DND-41 (cell line): ENCODE data around the gene LCE2B.
"Not testable (repeated sequence)": the region's sequence is repeated elsewhere in the genome, so short reads cannot be mapped to it uniquely, and the experiment has no call there.

Experiments
- ATAC-seq: fragments of 200-7000 bp; cut with Tn5 transposase; 3 replicates; pipeline ENCODE4 v1.9.1; 2021; ENCODE audit warnings: low read depth; ENCODE audit not compliant: insufficient read depth
- DNase-seq: peaks from one replicate; pipeline ENCODE4 v3.0.0-alpha.2; 2020
- H2AFZ ChIP-seq: 2 replicates; pipeline ENCODE4 v1.6.0; 2012; ENCODE audit warnings: low read depth, low read length
- H3K27ac ChIP-seq: 2 replicates; pipeline ENCODE4 v1.5.1; 2012; ENCODE audit warnings: low read length, inconsistent platforms
- H3K27me3 ChIP-seq: fragments of 200-600 bp; sonication (generic); 2 replicates; pipeline ENCODE4 v1.6.0; 2012; ENCODE audit warnings: low read length, mild to moderate bottlenecking, inconsistent platforms; ENCODE audit not compliant: insufficient read depth, poor library complexity
- H3K36me3 ChIP-seq: 2 replicates; pipeline ENCODE4 v1.5.1; 2012; ENCODE audit warnings: low read length, inconsistent platforms; ENCODE audit not compliant: insufficient read depth
- H3K4me1 ChIP-seq: 2 replicates; pipeline ENCODE4 v1.5.1; 2012; ENCODE audit warnings: mild to moderate bottlenecking, low read length; ENCODE audit not compliant: insufficient read depth
- H3K4me2 ChIP-seq: 2 replicates; pipeline ENCODE4 v1.6.0; 2012; ENCODE audit warnings: mild to moderate bottlenecking, moderate library complexity, low read length, inconsistent platforms; ENCODE audit not compliant: insufficient read depth
- H3K4me3 ChIP-seq, 2 experiments: fragments of 200-600 bp in 1 of 2; shearing (Covaris generic) in 1 of 2; 2 replicates each; pipeline ENCODE4 v1.5.1; 2012 to 2016; ENCODE audit warnings: inconsistent platforms in 2 of 2, low read length in 2 of 2, mild to moderate bottlenecking in 2 of 2, low read depth in 1 of 2, moderate library complexity in 1 of 2
- H3K79me2 ChIP-seq: 2 replicates; pipeline ENCODE4 v1.6.0; 2012; ENCODE audit warnings: low read length, inconsistent platforms; ENCODE audit not compliant: insufficient read depth
- H3K9ac ChIP-seq: 2 replicates; pipeline ENCODE4 v1.6.0; 2012; ENCODE audit warnings: low read depth, mild to moderate bottlenecking, inconsistent platforms, low read length, moderate library complexity
- H3K9me3 ChIP-seq: 2 replicates; pipeline ENCODE4 v1.5.1; 2012; ENCODE audit warnings: low read length, moderate library complexity, mild to moderate bottlenecking, inconsistent platforms; ENCODE audit not compliant: insufficient read depth, severe bottlenecking
- H4K20me1 ChIP-seq: 2 replicates; pipeline ENCODE4 v1.6.0; 2012; ENCODE audit warnings: low read length; ENCODE audit not compliant: insufficient read depth
- CTCF ChIP-seq: IDR thresholded peaks from 2 replicates; pipeline ENCODE4 v1.5.1; 2012; ENCODE audit warnings: borderline replicate concordance, low read length, moderate library complexity, mild to moderate bottlenecking; ENCODE audit not compliant: poor library complexity, severe bottlenecking; ENCODE audit errors: extremely low read depth
- EZH2 ChIP-seq: IDR thresholded peaks from 3 replicates; pipeline ENCODE4 v1.6.1; 2012; ENCODE audit warnings: borderline replicate concordance, low read depth, mild to moderate bottlenecking, moderate library complexity, low read length, inconsistent platforms; ENCODE audit not compliant: severe bottlenecking

The LCE2B gene

GRCh38 chr1:152673016-152673415 is 12.9 kb upstream of the LCE2B start:
- no peak overlapping the region for H3K27ac ChIP-seq
- H3K4me1 ChIP-seq: no peaks in the 10 kb centered on the region
- DNase-seq (no peak), ATAC-seq (no peak)
- H4K20me1 ChIP-seq: no peaks in the 10 kb centered on the region; the same call in 1 of the 2 replicates
- H3K4me2 ChIP-seq: no peak overlapping the region
- H2AFZ ChIP-seq: no peak overlapping the region
- no peaks in the 10 kb centered on the region for H3K79me2 ChIP-seq
- no peak overlapping the region for H3K4me3 ChIP-seq
- H3K9ac ChIP-seq: no peak overlapping the region
- H3K9me3 ChIP-seq: no peaks in the 10 kb centered on the region
- H3K36me3 ChIP-seq: no peaks in the 10 kb centered on the region
- H3K27me3 ChIP-seq: peaks cover 8% of the 10 kb centered on the region
- no peak for TF ChIP-seq EZH2
- no peak for TF ChIP-seq CTCF

GRCh38 chr1:152674983-152675382 is 10.9 kb upstream of the LCE2B start, which contains the start of gene LCE2C:
LCE2C (plus strand) TSS chr1:152675279; CDS start chr1:152676016, 737 bp downstream.
- DNase-seq, ATAC-seq, H3K4me1 ChIP-seq, H3K4me2 ChIP-seq, H3K9ac ChIP-seq, H3K9me3 ChIP-seq, H3K79me2 ChIP-seq, H3K4me3 ChIP-seq, H4K20me1 ChIP-seq, H2AFZ ChIP-seq, H3K27ac ChIP-seq, H3K36me3 ChIP-seq: not testable (repeated sequence)
- peaks cover 21% of the 10 kb centered on the region for H3K27me3 ChIP-seq

- TF ChIP-seq CTCF: no peak
- H3K4me2 ChIP-seq: no peak overlapping the region
- no peak overlapping the region for H3K4me3 ChIP-seq
- no peaks in the 10 kb centered on the region for H3K79me2 ChIP-seq
- H3K27me3 ChIP-seq: peaks cover 22% of the 10 kb centered on the region
- H3K36me3 ChIP-seq: no peaks in the 10 kb centered on the region
- no peaks in the 10 kb centered on the region for H3K4me1 ChIP-seq
- DNase-seq: no peak
- H4K20me1 ChIP-seq: no peaks in the 10 kb centered on the region; the same call in 1 of the 2 replicates
- no peak overlapping the region for H3K27ac ChIP-seq
- H2AFZ ChIP-seq: no peak overlapping the region
- H3K9me3 ChIP-seq: no peaks in the 10 kb centered on the region
- no peak for ATAC-seq
- H3K9ac ChIP-seq: no peak overlapping the region
Measured at GRCh38 chr1:152679459-152679858, 6.5 kb upstream of the LCE2B start.

GRCh38 chr1:152681616-152682015 is 4.3 kb upstream of the LCE2B start:
- DNase-seq: no peak
- Histone ChIP-seq H4K20me1 (no peaks in the 10 kb centered on the region; the same call in 1 of the 2 replicates), H2AFZ (no peak overlapping the region), H3K27me3 (peaks cover 22% of the 10 kb centered on the region), H3K36me3 (no peaks in the 10 kb centered on the region), H3K4me1 (no peaks in the 10 kb centered on the region), H3K9ac (no peak overlapping the region), H3K79me2 (no peaks in the 10 kb centered on the region), H3K4me2 (no peak overlapping the region), H3K27ac (no peak overlapping the region), H3K9me3 (no peaks in the 10 kb centered on the region), H3K4me3 (no peak overlapping the region)
- no peak for ATAC-seq
- TF ChIP-seq CTCF: no peak
- TF ChIP-seq EZH2: no peak
